ENCODE data around the gene CXCR6. TPM values are rescaled to one million over a fixed set of nuclear protein-coding genes. Genes with fewer than 3 reads are reported as not detected.

Gene CXCR6
- total and polyA plus RNA-seq, 9 donors, result 0.20 to 3.5 (median 0.55) TPM

DNA sequence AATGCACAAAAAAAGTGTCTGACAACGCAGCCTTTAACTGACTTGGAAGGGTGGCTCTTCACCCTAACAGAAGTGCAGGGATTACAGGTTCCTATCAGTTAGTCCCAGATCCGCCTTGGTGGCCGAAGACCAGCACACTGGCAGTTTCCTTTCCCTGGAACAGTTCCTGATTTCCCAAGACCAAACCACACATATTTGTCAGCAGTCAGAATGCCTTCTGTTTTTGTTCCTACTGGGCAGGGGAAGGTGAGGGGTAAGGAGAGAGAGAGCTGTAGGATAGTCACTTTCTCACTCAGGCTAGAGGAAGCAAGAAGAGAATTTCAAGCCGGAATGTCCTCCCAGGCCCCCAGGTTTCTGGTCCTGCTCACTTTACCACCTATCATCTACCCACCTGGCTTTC is 9.2 kb downstream of the CXCR6 start:
- TF ChIP-seq, protein P1, sequence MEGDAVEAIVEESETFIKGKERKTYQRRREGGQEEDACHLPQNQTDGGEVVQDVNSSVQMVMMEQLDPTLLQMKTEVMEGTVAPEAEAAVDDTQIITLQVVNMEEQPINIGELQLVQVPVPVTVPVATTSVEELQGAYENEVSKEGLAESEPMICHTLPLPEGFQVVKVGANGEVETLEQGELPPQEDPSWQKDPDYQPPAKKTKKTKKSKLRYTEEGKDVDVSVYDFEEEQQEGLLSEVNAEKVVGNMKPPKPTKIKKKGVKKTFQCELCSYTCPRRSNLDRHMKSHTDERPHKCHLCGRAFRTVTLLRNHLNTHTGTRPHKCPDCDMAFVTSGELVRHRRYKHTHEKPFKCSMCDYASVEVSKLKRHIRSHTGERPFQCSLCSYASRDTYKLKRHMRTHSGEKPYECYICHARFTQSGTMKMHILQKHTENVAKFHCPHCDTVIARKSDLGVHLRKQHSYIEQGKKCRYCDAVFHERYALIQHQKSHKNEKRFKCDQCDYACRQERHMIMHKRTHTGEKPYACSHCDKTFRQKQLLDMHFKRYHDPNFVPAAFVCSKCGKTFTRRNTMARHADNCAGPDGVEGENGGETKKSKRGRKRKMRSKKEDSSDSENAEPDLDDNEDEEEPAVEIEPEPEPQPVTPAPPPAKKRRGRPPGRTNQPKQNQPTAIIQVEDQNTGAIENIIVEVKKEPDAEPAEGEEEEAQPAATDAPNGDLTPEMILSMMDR (IDR thresholded peaks at IDR 0.05), result no peak
- TF ChIP-seq POLR2A (IDR thresholded peaks at IDR 0.05) (no peak), EP300 (IDR thresholded peaks at IDR 0.05) (no peak)
- no peak for DNase-seq
- Histone ChIP-seq H3K36me3 (no peaks in the 10 kb centered on the region), H3K4me3 (no peak overlapping the region), H3K9me3 (no peaks in the 10 kb centered on the region), H3K27ac (no peak overlapping the region), H3K27me3 (no peaks in the 10 kb centered on the region), H3K4me1 (ENCODE audit: insufficient read depth) (peaks cover 4% of the 10 kb centered on the region)
- intact Hi-C loops (cut with DNase I), result loop anchor here in 1 of 4 donors (5.0 kb wide), 1 partner anchor 110 kb away; no protein-coding TSS in a partner anchor
- WGBS, 3 donors, result 77 to 85% (median 78%) methylated on average over 4 of the region's 4 CpGs

- Histone ChIP-seq H3K36me3 (no peaks in the 10 kb centered on the region), H3K27me3 (no peaks in the 10 kb centered on the region), H3K9me3 (no peaks in the 10 kb centered on the region), H3K4me1 (ENCODE audit: insufficient read depth) (peaks cover 2% of the 10 kb centered on the region), H3K4me3 (no peak overlapping the region), H3K27ac (no peak overlapping the region)
- no peak for DNase-seq
- WGBS, 3 donors, result 79 to 88% (median 81%) methylated on average over 4 of the region's 4 CpGs
- intact Hi-C loops (cut with DNase I), result loop anchor here in 1 of 4 donors (5.0 kb wide), 1 partner anchor 109 kb away; no protein-coding TSS in a partner anchor
- TF ChIP-seq EP300 (IDR thresholded peaks at IDR 0.05) (no peak), POLR2A (IDR thresholded peaks at IDR 0.05) (no peak)
- TF ChIP-seq, protein P1 (IDR thresholded peaks at IDR 0.05), result no peak
Observed at GRCh38 chr3:45953536-45953935, 10.3 kb downstream of the CXCR6 start.

DNA sequence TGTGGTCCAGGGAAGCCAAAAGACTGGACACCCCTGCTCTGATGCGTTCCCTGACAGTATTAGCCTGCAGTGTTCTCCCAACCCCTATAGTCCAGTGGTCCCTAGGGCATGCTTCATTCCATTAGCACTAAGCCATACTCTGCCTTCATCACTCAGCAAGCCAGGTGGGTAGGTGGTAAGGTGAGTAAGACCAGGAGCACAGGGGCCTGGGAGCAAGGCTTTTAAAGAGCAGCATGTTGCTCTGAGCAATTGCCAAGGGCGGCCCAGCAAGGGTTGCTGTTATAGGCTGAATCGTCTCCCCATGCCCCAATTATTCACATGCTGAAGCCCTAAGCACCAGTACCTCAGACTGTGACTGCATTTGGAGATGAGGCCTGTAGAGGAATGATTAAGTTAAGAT is 11.0 kb downstream of the CXCR6 start:
- intact Hi-C loops (cut with DNase I), result loop anchor here in 1 of 4 donors (5.0 kb wide), 1 partner anchor 108 kb away; no protein-coding TSS in a partner anchor
- no peak for DNase-seq
- H3K36me3 ChIP-seq, result no peaks in the 10 kb centered on the region
- H3K9me3 ChIP-seq, result no peaks in the 10 kb centered on the region
- no peak overlapping the region for H3K27ac ChIP-seq
- TF ChIP-seq POLR2A (IDR thresholded peaks at IDR 0.05) (no peak), EP300 (IDR thresholded peaks at IDR 0.05) (no peak)
- TF ChIP-seq, protein P1 (IDR thresholded peaks at IDR 0.05), result no peak
- no peak overlapping the region for H3K4me3 ChIP-seq
- H3K27me3 ChIP-seq, result no peaks in the 10 kb centered on the region
- no peaks in the 10 kb centered on the region for H3K4me1 ChIP-seq (ENCODE audit: insufficient read depth)
- WGBS, 3 donors, result 94 to 98% (median 95%) methylated on average over 3 of the region's 3 CpGs

DNA sequence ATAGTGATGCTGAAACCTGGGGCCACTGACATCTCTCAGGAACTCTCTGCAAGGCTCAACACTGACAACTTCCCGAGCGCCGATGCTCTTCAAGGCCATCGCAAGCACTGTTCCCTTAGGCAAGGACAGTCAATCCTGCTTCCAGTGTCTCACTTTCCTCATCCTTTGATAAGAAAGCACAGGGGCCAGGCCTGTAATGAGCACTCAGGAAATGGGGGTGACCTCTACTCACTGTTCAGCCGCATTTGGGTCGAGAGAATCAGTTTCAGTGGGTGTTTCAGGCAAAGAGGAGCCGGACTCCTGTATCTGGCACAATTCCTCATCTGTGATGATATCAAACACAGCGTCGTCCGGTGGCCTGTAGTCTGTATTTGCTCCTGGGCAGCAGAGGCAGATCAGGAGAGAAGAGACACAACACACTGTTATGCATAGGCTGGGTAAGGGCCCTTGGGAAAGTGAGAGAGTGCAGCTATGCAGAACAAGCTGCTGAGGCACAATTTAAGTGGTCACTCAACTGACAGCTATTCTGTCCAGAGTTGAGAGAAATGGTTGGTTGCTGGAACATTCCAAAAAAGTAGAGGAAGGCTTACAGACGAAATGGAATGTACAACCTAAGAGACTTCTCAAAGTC is 11.9 kb downstream of the CXCR6 start:
- DNase-seq, result no peak
- 82 to 88% (median 87%) methylated on average over 11 of the region's 11 CpGs for WGBS, 3 donors
- Histone ChIP-seq H3K36me3 (no peaks in the 10 kb centered on the region), H3K27ac (no peak overlapping the region), H3K4me1 (ENCODE audit: insufficient read depth) (no peaks in the 10 kb centered on the region), H3K9me3 (no peaks in the 10 kb centered on the region), H3K4me3 (no peak overlapping the region), H3K27me3 (no peaks in the 10 kb centered on the region)
- TF ChIP-seq, protein P1 (IDR thresholded peaks at IDR 0.05), result no peak
- TF ChIP-seq EP300 (IDR thresholded peaks at IDR 0.05) (no peak), POLR2A (IDR thresholded peaks at IDR 0.05) (no peak)
- intact Hi-C loops (cut with DNase I), result loop anchor here in 1 of 4 donors (5.0 kb wide), 1 partner anchor 122 kb away; no protein-coding TSS in a partner anchor
